Suprapubic skin (tissue), 4 donors: ENCODE results near the gene PPP4C. TPM values are rescaled to one million over a fixed set of nuclear protein-coding genes. Genes with fewer than 3 reads are reported as not detected.

ENCODE experiments used
- DNase-seq, 2 donors: peaks; one replicate each; pipeline ENCODE4 v3.0.0-alpha.2; 2019; ENCODE audit warnings: low spot score in 2 of 2
- H3K27ac ChIP-seq: fragments of 200-600 bp; sonication (generic); one replicate; pipeline ENCODE4 v1.5.1; 2019
- H3K27me3 ChIP-seq: fragments of 200-600 bp; sonication (generic); one replicate; pipeline ENCODE4 v1.5.1; 2019
- H3K36me3 ChIP-seq: fragments of 200-600 bp; sonication (generic); one replicate; pipeline ENCODE4 v1.5.1; 2019
- H3K4me1 ChIP-seq: fragments of 200-600 bp; sonication (generic); one replicate; pipeline ENCODE4 v1.5.1; 2019
- H3K4me3 ChIP-seq: fragments of 200-600 bp; sonication (generic); one replicate; pipeline ENCODE4 v1.5.1; 2019; ENCODE audit warnings: mild to moderate bottlenecking
- H3K9me3 ChIP-seq: fragments of 200-600 bp; sonication (generic); one replicate; pipeline ENCODE4 v1.5.1; 2019
- EP300 ChIP-seq: sonication (generic); formaldehyde crosslinking; IDR thresholded peaks from one replicate; pipeline ENCODE4 v1.6.1; 2017; ENCODE audit warnings: antibody characterized with exemption
- POLR2A ChIP-seq, 2 donors: fragments of 450-650 bp; IDR thresholded peaks; one replicate each; pipeline ENCODE4 v1.6.1; 2017; ENCODE audit warnings: antibody characterized with exemption in 2 of 2, mild to moderate bottlenecking in 2 of 2, moderate library complexity in 2 of 2
- POLR2AphosphoS5 ChIP-seq, 3 donors: sonication (generic); formaldehyde crosslinking; IDR thresholded peaks; one replicate each; pipeline ENCODE4 v1.6.1; 2017; ENCODE audit warnings: antibody characterized with exemption in 3 of 3
- WGBS: methylation state at CpG from one replicate; pipeline ENCODE4 v1.1.5; 2018; 5-methylcytosine and 5-hydroxymethylcytosine counted together
- total RNA-seq, 4 donors: library from RNA; depleted of rRNA; stranded (reverse); fragments of >200 nt; gene quantifications; one replicate each; pipeline ENCODE4 v1.1.0, GENCODE V29; 2016
- TF ChIP-seq, protein P1 (sequence below), 2 donors: fragments of 200-600 bp in 1 of 2; fragments of 450-650 bp in 1 of 2; sonication (generic) in 1 of 2; IDR thresholded peaks; one replicate each; pipeline ENCODE4 v1.5.1; 2016 to 2019; ENCODE audit warnings: antibody characterized with exemption in 2 of 2, mild to moderate bottlenecking in 1 of 2, moderate library complexity in 1 of 2

Gene PPP4C
- total RNA-seq, 4 donors from 2014 or later, result 52.0 to 66.0 (median 61.2) TPM

DNA sequence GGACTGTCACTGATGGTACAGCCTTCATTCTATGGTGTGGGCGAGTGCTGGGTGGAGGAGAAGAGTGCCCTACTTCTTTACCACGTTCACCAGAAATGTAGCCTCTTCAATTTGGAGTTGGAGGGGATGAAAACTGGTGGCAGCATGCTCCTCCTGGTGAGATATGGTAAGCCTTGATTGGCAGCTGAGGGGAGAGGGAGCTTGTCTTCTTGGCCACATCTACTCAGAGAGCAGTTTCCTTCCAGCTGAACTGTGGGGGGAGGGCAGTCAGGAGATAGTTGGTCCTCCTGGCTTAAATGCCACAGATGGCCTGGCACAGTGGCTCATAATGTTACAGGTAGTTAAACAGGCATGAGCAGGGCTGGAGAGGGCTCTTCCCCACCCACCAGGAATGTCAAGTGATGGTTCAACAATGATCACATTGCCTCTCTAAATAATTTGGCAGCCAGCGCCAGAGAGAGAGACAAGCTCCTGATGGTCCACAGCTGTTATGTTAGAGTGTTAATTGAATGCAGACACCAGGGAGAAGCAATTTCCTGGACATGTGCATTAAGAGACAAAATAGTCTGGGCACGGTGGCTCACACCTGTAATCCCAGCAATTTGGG is 56.2 kb downstream of the PPP4C start:
- 59% methylated on average over 4 of the region's 4 CpGs for WGBS
- Histone ChIP-seq H3K9me3 (no peaks in the 10 kb centered on the region), H3K4me3 (no peak overlapping the region), H3K4me1 (no peaks in the 10 kb centered on the region), H3K36me3 (no peaks in the 10 kb centered on the region), H3K27ac (no peak overlapping the region), H3K27me3 (no peaks in the 10 kb centered on the region)
- TF ChIP-seq EP300 (no peak), POLR2A (IDR thresholded peaks at IDR 0.05) (no peak), POLR2AphosphoS5 (IDR thresholded peaks at IDR 0.05) (no peak)
- TF ChIP-seq, protein P1, sequence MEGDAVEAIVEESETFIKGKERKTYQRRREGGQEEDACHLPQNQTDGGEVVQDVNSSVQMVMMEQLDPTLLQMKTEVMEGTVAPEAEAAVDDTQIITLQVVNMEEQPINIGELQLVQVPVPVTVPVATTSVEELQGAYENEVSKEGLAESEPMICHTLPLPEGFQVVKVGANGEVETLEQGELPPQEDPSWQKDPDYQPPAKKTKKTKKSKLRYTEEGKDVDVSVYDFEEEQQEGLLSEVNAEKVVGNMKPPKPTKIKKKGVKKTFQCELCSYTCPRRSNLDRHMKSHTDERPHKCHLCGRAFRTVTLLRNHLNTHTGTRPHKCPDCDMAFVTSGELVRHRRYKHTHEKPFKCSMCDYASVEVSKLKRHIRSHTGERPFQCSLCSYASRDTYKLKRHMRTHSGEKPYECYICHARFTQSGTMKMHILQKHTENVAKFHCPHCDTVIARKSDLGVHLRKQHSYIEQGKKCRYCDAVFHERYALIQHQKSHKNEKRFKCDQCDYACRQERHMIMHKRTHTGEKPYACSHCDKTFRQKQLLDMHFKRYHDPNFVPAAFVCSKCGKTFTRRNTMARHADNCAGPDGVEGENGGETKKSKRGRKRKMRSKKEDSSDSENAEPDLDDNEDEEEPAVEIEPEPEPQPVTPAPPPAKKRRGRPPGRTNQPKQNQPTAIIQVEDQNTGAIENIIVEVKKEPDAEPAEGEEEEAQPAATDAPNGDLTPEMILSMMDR (IDR thresholded peaks at IDR 0.05), result no peak
- no peak for DNase-seq

DNA sequence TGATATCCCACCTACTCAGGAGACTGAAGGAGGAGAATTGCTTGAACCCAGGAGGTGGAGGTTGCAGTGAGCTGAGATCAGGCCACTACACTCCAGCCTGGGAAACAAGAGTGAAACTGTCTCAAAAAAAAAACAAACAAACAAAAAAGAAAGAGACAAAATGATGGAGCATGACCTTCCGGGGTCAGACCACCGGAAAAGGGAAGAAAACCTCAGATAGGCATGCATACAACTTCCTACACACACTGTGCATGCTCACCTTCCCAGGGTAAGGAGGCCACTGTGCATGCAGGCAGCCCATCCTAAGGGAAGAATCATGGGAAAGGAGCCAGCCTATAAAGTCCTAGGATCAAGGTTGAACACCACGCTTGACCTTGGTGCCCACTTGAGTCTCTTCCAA is 56.8 kb downstream of the PPP4C start:
- TF ChIP-seq POLR2A (IDR thresholded peaks at IDR 0.05) (no peak), EP300 (no peak), POLR2AphosphoS5 (IDR thresholded peaks at IDR 0.05) (no peak)
- TF ChIP-seq, protein P1 (IDR thresholded peaks at IDR 0.05), result no peak
- H3K27me3 ChIP-seq, result no peaks in the 10 kb centered on the region
- no peak overlapping the region for H3K27ac ChIP-seq
- H3K4me3 ChIP-seq, result no peak overlapping the region
- DNase-seq, result no peak
- 73% methylated on average over 3 of the region's 3 CpGs for WGBS
- H3K4me1 ChIP-seq, result no peaks in the 10 kb centered on the region
- no peaks in the 10 kb centered on the region for H3K36me3 ChIP-seq
- H3K9me3 ChIP-seq, result no peaks in the 10 kb centered on the region

Other genes with a start within 250 kb of the PPP4C start
- gene CDIPT, start 212.8 kb upstream of the PPP4C start, total RNA-seq, result 100 to 1,000 TPM in 1 of 4 donors, 10 to 100 TPM in 3; 68.7 to 112 (median 96.7) TPM
- 1 to 10 TPM in 3 of 4 donors, under 1 TPM in 1; 0.98 to 2.9 (median 1.2) TPM for gene SEZ6L2, start 176.4 kb upstream of the PPP4C start, total RNA-seq
- gene ASPHD1, start 175.5 kb upstream of the PPP4C start, total RNA-seq, result under 1 TPM in 1 of 4 donors, not detected in 3; 0.34 TPM
- gene KCTD13, start 149.8 kb upstream of the PPP4C start, total RNA-seq, result 10 to 100 TPM; 20.3 to 43.9 (median 32.0) TPM
- 100 to 1,000 TPM in 3 of 4 donors, 10 to 100 TPM in 1; 78.0 to 109 (median 106) TPM for gene TMEM219, start 113.9 kb upstream of the PPP4C start, total RNA-seq
- gene TAOK2, start 102.1 kb upstream of the PPP4C start, total RNA-seq, result 10 to 100 TPM; 29.1 to 54.4 (median 39.1) TPM
- 10 to 100 TPM; 14.6 to 29.3 (median 21.7) TPM for gene HIRIP3, start 80.4 kb upstream of the PPP4C start, total RNA-seq
- 10 to 100 TPM; 48.2 to 58.7 (median 51.0) TPM for gene INO80E, start 79.8 kb upstream of the PPP4C start, total RNA-seq
- under 1 TPM in 1 of 4 donors, not detected in 3; 0.42 TPM for gene DOC2A, start 65.0 kb upstream of the PPP4C start, total RNA-seq
- gene C16orf92, start 52.8 kb upstream of the PPP4C start, total RNA-seq, result not detected
- gene TLCD3B, start 44.7 kb upstream of the PPP4C start, total RNA-seq, result 1 to 10 TPM in 1 of 4 donors, under 1 TPM in 1, not detected in 2; 0.81 to 1.4 TPM
- 100 to 1,000 TPM; 794 to 967 (median 870) TPM for gene ALDOA, start 10.2 kb upstream of the PPP4C start, total RNA-seq
- gene TBX6, start 15.9 kb downstream of the PPP4C start, total RNA-seq, result 1 to 10 TPM; 2.7 to 7.6 (median 4.7) TPM
- 100 to 1,000 TPM; 138 to 197 (median 195) TPM for gene YPEL3, start 20.2 kb downstream of the PPP4C start, total RNA-seq
- gene GDPD3, start 37.5 kb downstream of the PPP4C start, total RNA-seq, result 10 to 100 TPM in 3 of 4 donors, 1 to 10 TPM in 1; 8.7 to 40.0 (median 12.5) TPM
- gene MAPK3, start 47.2 kb downstream of the PPP4C start, total RNA-seq, result 10 to 100 TPM; 34.1 to 62.4 (median 60.1) TPM
- gene CORO1A, start 107.6 kb downstream of the PPP4C start, total RNA-seq, result 10 to 100 TPM; 14.5 to 25.3 (median 19.3) TPM
- gene BOLA2B, start 117.7 kb downstream of the PPP4C start, total RNA-seq, result 100 to 1,000 TPM in 3 of 4 donors, 10 to 100 TPM in 1; 72.7 to 434 (median 197) TPM
- gene SLX1A, start 117.9 kb downstream of the PPP4C start, total RNA-seq, result 10 to 100 TPM; 27.3 to 56.2 (median 44.9) TPM
- gene SULT1A3, start 123.3 kb downstream of the PPP4C start, total RNA-seq, result 10 to 100 TPM in 1 of 4 donors, 1 to 10 TPM in 2, not detected in 1; 4.8 to 24.6 (median 7.8) TPM
- gene NPIPB13, start 172.5 kb downstream of the PPP4C start, total RNA-seq, result 10 to 100 TPM in 1 of 4 donors, 1 to 10 TPM in 3; 2.5 to 12.8 (median 4.7) TPM